ENCODE measurements around the gene ANK3.

The ANK3 gene

DNA sequence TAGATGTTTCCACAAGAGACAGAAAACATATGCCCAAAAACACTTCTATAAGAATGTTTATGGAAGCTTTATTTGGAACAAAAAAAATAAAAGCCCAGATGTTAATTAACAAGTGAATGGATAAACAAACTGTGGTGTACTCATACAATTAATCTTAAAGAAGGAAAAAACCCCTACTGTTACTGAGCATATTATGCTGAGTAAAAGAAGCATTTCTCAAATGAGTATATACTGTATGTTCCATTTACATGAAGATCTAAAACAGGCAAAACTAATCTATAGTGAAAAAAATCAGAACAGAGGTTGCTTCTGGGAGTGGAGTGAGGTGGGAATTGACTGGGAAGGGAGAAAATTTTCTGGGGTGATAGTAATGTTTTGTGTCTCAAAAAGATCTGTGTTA is 15.5 kb upstream of the ANK3 start:
- DNase-seq (ENCODE audit: low read depth in 2 of 2), result no peak
- TF ChIP-seq, protein P1, sequence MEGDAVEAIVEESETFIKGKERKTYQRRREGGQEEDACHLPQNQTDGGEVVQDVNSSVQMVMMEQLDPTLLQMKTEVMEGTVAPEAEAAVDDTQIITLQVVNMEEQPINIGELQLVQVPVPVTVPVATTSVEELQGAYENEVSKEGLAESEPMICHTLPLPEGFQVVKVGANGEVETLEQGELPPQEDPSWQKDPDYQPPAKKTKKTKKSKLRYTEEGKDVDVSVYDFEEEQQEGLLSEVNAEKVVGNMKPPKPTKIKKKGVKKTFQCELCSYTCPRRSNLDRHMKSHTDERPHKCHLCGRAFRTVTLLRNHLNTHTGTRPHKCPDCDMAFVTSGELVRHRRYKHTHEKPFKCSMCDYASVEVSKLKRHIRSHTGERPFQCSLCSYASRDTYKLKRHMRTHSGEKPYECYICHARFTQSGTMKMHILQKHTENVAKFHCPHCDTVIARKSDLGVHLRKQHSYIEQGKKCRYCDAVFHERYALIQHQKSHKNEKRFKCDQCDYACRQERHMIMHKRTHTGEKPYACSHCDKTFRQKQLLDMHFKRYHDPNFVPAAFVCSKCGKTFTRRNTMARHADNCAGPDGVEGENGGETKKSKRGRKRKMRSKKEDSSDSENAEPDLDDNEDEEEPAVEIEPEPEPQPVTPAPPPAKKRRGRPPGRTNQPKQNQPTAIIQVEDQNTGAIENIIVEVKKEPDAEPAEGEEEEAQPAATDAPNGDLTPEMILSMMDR (IDR thresholded peaks at IDR 0.05; ENCODE audit: low read depth, low read length), result no peak
- H3K4me3 ChIP-seq (replicated peaks in 1 of 2; ENCODE audit: low read depth in 2 of 2, low read length in 2 of 2), result no peak overlapping the region

DNA sequence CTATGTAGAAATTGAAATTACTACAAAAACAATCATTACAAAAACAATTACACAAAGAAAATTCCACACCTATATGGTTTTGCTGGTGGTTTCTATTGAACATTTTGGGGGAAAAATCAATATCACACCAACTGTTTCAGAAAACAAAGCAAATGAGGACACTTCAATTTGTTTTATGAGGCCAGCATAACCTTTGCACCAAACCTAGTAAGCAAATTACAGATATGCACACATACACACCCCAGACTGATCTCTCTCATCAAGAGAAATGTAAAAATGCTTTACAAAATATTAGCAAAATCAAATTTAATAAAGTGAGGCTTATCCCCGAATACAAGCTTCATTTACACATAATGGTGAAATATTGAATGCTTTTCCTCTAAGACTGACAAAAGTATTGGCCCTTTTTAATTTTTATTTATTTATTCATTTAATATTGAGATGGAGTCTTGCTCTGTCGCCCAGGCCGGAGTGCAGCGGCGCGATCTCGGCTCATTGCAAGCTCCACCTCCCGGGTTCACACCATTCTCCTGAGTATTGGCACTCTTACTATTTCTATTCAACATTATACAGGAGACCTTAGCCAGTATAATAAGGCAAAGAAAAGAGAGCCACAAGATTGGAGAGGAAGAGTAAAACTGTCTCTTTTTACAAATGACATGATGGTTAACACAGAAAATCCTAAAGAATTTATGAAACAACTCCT is 13.6 kb upstream of the ANK3 start:
- DNase-seq (ENCODE audit: low read depth in 2 of 2), result no peak
- TF ChIP-seq, protein P1 (IDR thresholded peaks at IDR 0.05; ENCODE audit: low read depth, low read length), result no peak
- no peak overlapping the region for H3K4me3 ChIP-seq (replicated peaks in 1 of 2; ENCODE audit: low read depth in 2 of 2, low read length in 2 of 2)

GRCh38 chr10:60400366-60400765 is 10.7 kb upstream of the ANK3 start:
- H3K4me3 ChIP-seq (replicated peaks in 1 of 2; ENCODE audit: low read depth in 2 of 2, low read length in 2 of 2), result no peak overlapping the region
- no peak for DNase-seq (ENCODE audit: low read depth in 2 of 2)
- TF ChIP-seq, protein P1 (IDR thresholded peaks at IDR 0.05; ENCODE audit: low read depth, low read length), result no peak

DNA sequence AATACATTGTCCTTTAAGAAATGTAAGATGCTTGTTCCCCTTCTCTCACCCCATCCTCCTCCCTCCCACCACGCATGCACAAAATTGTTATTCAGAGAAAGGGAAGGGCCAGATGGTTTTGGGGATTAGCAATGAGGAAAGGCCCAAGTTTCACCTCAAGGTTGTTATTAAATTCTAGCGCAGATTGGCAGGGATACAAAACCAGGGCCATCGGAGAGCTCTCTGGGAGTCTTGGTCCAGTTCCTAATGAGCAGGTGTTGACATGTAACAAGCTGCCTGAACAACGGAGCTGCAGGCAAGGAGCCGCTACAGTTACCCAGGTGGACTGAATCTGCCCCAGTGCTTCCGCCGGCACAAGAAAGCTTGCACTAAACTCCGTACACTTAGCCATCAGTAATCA is 9.7 kb upstream of the ANK3 start:
- no peak overlapping the region for H3K4me3 ChIP-seq (replicated peaks in 1 of 2; ENCODE audit: low read depth in 2 of 2, low read length in 2 of 2)
- TF ChIP-seq, protein P1 (IDR thresholded peaks at IDR 0.05; ENCODE audit: low read depth, low read length), result no peak
- DNase-seq (ENCODE audit: low read depth in 2 of 2), result no peak

- peak in 1 of 2 donors; percentile 33 for DNase-seq (ENCODE audit: low read depth in 2 of 2)
- no peak overlapping the region for H3K4me3 ChIP-seq (replicated peaks in 1 of 2; ENCODE audit: low read depth in 2 of 2, low read length in 2 of 2)
- TF ChIP-seq, protein P1 (IDR thresholded peaks at IDR 0.05; ENCODE audit: low read depth, low read length), result no peak
Observed at GRCh38 chr10:60397792-60398191, 8.1 kb upstream of the ANK3 start.

GRCh38 chr10:60396766-60397165 is 7.1 kb upstream of the ANK3 start:
- DNase-seq (ENCODE audit: low read depth in 2 of 2), result no peak
- H3K4me3 ChIP-seq (replicated peaks in 1 of 2; ENCODE audit: low read depth in 2 of 2, low read length in 2 of 2), result no peak overlapping the region
- TF ChIP-seq, protein P1 (IDR thresholded peaks at IDR 0.05; ENCODE audit: low read depth, low read length), result no peak

GRCh38 chr10:60395711-60396110 is 6.0 kb upstream of the ANK3 start:
- DNase-seq (ENCODE audit: low read depth in 2 of 2), result no peak
- no peak overlapping the region for H3K4me3 ChIP-seq (replicated peaks in 1 of 2; ENCODE audit: low read depth in 2 of 2, low read length in 2 of 2)
- TF ChIP-seq, protein P1 (IDR thresholded peaks at IDR 0.05; ENCODE audit: low read depth, low read length), result no peak
